HK-2 (cell line): Measurements from ENCODE around the gene MSRB3.
"Not testable (repeated sequence)": the region's sequence is repeated elsewhere in the genome, so short reads cannot be mapped to it uniquely, and the experiment has no call there.

Experiments used
- DNase-seq: peaks from one replicate; pipeline ENCODE4 v3.0.0-alpha.2; 2018; ENCODE audit not compliant: unreplicated experiment

Gene MSRB3

DNA sequence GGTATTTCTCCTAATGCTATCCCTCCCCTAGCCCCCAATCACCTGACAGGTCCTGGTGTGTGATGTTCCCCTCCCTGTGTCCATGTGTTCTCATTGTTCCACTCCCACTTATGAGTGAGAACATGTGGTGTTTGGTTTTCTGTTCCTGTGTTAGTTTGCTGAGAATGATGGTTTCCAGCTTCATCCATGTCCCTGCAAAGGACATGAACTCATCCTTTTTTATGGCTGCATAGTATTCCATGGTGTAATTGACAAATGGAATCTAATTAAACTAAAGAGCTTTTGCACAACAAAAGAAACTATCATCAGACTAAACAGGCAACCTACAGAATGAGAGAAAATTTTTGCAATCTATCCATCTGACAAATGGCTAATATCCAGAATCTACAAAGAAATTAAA is 178.9 kb downstream of the MSRB3 start:
- not testable (repeated sequence) for DNase-seq

DNA sequence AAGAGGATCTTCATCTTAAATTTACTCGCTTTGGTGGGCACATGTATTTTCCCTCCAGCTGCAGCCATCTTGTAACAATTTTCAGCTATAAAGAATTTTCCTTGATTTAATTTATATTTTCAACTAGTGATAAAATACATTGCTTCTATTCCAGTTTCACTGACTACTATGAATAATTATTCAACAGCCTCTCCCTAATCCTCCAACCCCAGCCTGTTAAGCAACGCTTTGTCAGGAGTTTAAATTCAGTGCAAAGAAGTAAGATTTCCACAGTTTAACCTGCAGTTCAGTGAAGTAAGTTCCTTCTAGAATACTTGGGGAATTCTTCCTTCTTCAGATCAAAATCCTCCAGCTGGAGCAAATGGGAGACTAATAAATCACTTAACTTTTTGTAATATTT is 180.2 kb downstream of the MSRB3 start:
- DNase-seq: no peak

- DNase-seq: no peak
Observed at GRCh38 chr12:65459545-65459944, 181.1 kb downstream of the MSRB3 start.

GRCh38 chr12:65460063-65460462 is 181.6 kb downstream of the MSRB3 start:
- DNase-seq: no peak

- no peak for DNase-seq
Observed at GRCh38 chr12:65461017-65461416, 182.5 kb downstream of the MSRB3 start.

DNA sequence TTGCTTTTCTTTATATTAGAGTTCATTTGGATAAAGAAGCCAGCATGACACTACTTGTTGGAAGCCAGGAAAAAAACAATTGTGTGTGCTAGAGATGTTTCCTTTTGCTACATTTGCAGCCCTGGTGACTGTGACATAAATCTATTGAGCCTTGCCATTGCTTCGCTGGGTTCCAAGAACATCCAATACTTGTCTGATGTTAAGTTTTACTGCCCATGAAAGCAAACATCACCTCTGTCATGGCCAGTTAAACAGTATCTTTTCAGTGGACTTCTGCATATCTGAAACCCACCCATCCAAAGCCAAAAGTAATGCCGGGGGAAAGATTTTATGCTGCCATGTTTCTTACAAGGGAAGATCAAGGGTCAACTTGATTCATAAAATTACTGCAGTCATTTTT is 184.0 kb downstream of the MSRB3 start:
- DNase-seq: no peak

DNA sequence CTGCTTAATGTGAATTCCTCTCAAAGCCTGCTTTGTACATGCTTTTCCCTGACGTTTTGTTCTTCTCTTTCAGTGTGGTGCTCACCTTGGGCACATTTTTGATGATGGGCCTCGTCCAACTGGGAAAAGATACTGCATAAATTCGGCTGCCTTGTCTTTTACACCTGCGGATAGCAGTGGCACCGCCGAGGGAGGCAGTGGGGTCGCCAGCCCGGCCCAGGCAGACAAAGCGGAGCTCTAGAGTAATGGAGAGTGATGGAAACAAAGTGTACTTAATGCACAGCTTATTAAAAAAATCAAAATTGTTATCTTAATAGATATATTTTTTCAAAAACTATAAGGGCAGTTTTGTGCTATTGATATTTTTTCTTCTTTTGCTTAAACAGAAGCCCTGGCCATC is 184.6 kb downstream of the MSRB3 start:
- DNase-seq: no peak

DNA sequence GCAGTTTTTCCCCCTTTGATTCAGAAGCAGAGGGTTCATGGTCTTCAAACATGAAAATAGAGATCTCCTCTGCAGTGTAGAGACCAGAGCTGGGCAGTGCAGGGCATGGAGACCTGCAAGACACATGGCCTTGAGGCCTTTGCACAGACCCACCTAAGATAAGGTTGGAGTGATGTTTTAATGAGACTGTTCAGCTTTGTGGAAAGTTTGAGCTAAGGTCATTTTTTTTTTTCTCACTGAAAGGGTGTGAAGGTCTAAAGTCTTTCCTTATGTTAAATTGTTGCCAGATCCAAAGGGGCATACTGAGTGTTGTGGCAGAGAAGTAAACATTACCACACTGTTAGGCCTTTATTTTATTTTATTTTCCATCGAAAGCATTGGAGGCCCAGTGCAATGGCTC is 185.1 kb downstream of the MSRB3 start:
- no peak for DNase-seq

DNA sequence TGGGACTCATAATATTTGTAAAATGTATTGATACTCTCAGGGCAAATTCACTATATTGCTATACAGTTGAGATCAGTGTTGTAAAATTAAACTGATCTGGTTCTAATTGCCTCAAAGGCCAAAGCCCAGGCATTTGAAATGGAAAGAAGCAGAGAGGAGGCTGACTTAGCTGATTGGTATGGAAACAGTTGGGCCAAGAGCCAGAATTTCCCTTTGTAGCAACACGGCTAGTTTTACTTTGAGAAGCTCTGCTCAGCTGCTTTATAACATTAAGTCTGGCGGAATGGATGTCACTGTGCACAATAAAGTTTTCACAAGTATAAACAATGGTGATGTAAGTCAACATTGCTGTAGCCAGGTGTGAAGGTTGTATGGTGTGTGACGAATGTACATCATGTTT is 186.4 kb downstream of the MSRB3 start:
- no peak for DNase-seq

DNA sequence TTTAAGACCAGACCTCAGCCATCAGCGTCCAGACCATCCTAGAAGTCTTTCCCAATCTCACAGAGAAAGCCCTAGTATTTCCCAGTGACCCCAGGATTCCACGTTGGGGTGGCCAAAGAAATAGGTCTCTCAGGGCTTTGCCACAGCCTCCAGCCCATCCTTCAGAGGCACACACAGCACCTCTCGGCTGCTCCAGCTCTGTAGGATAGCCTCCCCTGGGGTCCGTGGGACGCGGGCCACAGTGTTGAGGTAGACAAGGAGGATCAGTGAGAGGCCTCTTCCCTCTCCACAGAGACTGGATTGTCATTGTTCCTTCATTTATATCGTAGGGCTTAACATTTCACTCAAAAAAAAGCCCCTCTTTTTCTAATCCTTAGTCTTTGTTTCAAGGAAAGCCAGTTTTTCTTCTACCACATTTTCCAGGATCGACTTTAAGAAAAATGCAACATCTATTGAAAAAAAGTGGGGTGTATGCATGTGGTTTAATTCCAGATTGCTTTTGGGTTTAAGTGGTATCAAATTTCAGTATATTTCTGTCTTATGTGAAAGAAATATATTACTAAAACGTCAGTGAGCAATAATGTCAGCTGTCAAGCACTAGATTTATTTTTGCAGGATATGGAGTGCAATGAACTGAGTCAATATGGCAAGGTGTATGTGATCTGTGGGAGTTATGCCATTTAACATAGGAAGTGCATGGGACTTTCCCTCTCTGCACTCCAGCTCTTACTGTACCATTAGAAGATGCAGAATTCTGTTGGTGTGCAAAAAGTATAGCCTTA is 187.5 kb downstream of the MSRB3 start:
- DNase-seq: no peak

DNA sequence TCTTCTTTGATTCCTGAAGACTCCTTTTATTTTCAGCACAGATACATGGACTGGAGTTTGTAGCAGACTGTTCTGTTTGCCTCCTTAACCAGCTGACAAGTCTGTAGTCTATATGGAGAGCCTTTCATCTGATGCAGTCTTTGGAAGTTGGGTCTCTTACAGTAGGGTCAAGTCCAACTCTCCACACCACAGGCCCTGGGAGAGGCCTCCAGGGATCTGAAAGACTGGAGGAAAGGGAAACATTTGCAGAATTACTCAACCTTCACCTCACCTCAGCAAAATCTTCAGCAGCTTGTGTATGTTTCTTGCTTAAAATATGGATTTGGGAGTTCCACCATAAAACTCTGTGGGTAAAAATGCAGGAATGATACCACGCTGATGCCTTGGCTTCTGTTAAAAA is 188.4 kb downstream of the MSRB3 start:
- no peak for DNase-seq

GRCh38 chr12:65470256-65470655 is 191.8 kb downstream of the MSRB3 start:
- DNase-seq: no peak

DNA sequence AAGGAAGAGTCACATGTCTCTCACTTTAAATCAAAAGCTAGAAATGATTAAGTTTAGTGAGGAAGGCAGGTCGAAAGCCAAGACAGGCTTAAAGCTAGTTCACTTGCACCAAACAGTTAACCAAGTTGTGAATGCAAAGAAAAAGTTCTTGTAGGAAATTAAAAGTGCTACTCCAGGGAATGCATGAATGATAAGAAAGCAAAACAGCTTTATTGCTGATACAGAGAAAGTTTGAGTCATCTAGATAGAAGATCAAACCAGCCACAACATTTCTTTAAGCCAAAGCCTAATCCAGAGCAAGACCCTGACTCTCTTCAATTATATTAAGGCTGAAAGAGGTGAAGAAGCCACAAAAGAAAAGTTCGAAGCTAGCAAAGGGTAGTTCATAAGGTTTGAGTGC is 193.6 kb downstream of the MSRB3 start:
- DNase-seq: no peak

DNA sequence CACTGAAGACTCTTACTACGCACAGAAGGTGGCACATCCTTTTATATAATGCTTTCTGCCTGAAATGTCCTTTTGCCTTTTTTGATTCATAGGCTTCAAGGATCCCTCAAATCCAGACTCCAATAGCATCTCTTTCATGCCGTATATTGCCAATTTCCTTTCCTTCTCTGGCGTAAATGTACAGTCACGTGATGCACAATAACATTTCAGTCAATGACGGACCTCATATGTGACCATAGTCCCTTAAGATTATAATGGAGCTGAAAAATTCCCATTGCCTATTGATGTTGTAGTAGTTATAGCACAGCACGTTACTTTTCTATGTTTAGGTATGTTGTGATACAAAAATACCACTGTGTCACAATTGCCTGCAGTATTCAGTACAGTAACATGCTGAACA is 196.3 kb downstream of the MSRB3 start:
- no peak for DNase-seq

DNA sequence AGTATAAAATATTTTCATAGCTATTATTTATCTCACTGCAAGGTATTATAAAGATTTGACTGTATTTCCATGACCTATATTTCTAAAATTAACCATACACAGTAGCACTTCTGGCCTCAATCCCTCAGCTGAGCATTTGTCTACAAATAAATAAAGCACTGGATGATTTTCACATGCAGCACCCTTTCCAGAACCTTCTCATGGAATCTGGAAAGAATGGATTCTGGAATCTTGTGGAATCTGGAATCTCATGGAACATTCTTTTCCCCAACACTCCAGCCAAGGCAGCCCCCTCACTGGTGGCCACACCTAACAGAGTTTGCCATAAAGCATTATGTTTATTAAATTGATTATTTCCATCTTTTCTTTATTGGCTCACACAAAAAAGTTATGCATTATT is 199.2 kb downstream of the MSRB3 start:
- DNase-seq: no peak

- DNase-seq: not testable (repeated sequence)
Observed at GRCh38 chr12:65483891-65484516, 205.5 kb downstream of the MSRB3 start.

- no peak for DNase-seq
Observed at GRCh38 chr12:65488197-65488596, 209.7 kb downstream of the MSRB3 start.

DNA sequence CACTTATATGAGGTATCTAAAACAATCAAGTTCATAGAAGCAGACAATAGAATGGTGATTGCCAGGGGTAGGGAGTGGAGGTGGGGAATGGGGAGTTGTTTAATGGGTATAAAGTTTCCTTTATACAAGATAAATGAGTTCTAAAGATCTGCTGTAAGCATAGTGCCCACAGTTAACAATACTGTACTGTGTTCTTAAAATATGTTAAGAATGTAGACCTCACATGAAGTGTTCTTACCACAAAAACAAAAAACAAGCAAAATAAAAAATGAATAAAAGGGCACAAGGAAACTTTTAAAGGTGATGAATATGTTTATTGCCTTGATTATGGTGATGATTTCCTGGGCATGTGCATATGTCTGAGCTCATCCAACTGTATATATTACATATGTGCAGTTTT is 211.8 kb downstream of the MSRB3 start:
- no peak for DNase-seq

DNA sequence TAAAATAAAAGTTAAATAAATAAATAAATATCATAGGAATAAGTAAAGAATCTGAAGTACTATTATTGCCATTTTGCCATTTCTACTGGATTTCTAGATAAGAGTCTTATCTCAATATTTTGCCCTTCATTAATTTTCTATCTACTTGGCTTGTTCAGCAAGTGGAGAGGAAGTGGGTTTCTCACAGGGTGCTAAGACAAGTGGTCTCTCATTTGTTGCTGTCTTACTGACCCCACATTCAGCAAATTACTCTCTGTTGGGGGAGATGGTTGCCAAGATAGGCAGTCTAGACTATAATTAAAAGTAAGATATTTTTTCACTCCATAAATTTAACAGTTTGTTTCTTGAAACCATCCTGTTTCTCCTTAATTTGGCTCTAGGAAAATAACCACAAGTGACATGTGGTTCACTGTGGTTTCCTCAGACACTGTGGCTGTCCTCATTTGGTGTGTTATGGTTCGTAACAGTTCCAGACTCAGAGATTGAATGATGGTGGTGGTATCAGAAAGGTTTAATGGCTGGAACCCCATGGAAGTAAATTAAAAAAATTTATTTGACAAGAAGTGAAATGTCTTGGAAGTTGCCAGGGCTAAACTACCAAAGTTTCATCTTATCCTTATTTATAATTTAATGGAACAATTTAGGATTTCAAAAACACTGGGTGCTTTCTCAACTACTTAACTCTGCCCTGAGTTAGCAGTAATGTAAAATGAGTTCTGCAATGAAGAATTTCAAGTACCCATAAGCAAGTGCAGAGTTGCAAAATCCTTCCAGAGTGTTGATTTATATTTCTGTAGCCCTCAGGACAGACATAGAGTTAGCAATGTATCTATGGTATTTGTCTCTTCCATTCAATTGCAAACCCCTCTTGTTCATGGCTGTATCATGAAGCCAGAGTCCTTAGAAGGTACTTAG is 214.8 kb downstream of the MSRB3 start:
- DNase-seq: no peak

GRCh38 chr12:65493913-65494245 is 215.4 kb downstream of the MSRB3 start:
- no peak for DNase-seq

- no peak for DNase-seq
Observed at GRCh38 chr12:65494537-65494936, 216.1 kb downstream of the MSRB3 start.

DNA sequence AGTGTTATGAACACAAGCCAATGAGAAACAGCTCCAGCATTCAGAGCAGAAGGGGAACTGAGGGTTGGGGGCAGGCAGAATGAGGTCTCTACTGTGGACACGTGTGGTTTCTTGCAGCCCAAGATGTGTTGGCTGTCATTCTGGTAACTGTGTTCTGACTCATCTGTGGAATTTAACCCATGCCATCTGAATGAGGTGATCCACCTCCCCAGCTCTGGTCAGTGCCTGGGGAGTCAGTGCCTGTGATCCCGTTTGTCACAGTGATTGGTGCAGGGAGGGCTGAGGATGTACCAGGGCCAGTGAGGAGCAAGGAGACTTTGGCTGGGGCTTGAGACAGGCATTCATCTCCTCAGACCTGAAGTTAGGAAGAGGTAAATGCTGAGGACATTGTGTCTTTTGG is 216.8 kb downstream of the MSRB3 start:
- DNase-seq: peak; percentile 80

DNA sequence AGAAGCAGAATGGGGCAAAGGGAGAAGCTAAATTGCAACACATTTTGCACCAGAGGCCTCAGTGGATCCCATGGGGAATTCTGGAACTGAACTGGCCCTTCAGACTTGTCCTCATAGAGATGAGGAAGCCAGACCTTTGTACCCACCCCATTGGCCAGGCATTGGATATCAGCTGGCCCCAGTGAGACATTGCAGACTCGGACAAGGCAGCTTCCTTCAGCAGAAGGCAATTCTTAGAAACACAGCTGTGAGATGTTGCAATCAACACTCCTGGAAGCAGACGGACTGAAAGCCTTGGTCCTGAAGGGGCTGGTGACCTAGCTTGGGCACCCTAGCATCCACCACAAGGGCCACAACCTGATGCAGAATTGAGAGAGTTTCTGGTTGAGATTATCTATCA is 218.1 kb downstream of the MSRB3 start:
- DNase-seq: no peak
